NCI-H69 (cell line): Measurements from ENCODE around the gene ANAPC4.

ENCODE experiments used
- DNase-seq: peaks from one replicate; lab custom pipeline; 2025; lab: John Stamatoyannopoulos, UW

ANAPC4 gene

GRCh38 chr4:25433966-25434827 lies 57.1 kb downstream of the ANAPC4 start:
- no peak for DNase-seq

GRCh38 chr4:25437926-25438325 lies 60.9 kb downstream of the ANAPC4 start:
- DNase-seq, result peak; percentile 77

- peak; percentile 73 for DNase-seq
Measured at GRCh38 chr4:25439918-25440477, 62.9 kb downstream of the ANAPC4 start.

GRCh38 chr4:25440478-25441030 lies 63.5 kb downstream of the ANAPC4 start:
- no peak for DNase-seq

GRCh38 chr4:25441519-25442117 lies 64.6 kb downstream of the ANAPC4 start:
- peak; percentile 63 for DNase-seq

GRCh38 chr4:25442863-25443307 lies 65.8 kb downstream of the ANAPC4 start:
- no peak for DNase-seq

GRCh38 chr4:25443851-25444250 lies 66.8 kb downstream of the ANAPC4 start:
- DNase-seq, result no peak

- peak; percentile 65 for DNase-seq
Measured at GRCh38 chr4:25446611-25447010, 69.5 kb downstream of the ANAPC4 start.

- no peak for DNase-seq
Measured at GRCh38 chr4:25448379-25449109, 71.5 kb downstream of the ANAPC4 start.

GRCh38 chr4:25449270-25449669 lies 72.2 kb downstream of the ANAPC4 start:
- no peak for DNase-seq

- DNase-seq, result no peak
Measured at GRCh38 chr4:25449688-25450087, 72.6 kb downstream of the ANAPC4 start.

- DNase-seq, result peak; percentile 12
Measured at GRCh38 chr4:25450491-25450901, 73.4 kb downstream of the ANAPC4 start.

- DNase-seq, result no peak
Measured at GRCh38 chr4:25451676-25452075, 74.6 kb downstream of the ANAPC4 start.

- no peak for DNase-seq
Measured at GRCh38 chr4:25452081-25452480, 75.0 kb downstream of the ANAPC4 start.

- DNase-seq, result no peak
Measured at GRCh38 chr4:25454476-25454875, 77.4 kb downstream of the ANAPC4 start.

- no peak for DNase-seq
Measured at GRCh38 chr4:25457053-25457715, 80.1 kb downstream of the ANAPC4 start.

- DNase-seq, result no peak
Measured at GRCh38 chr4:25466966-25467697, 90.1 kb downstream of the ANAPC4 start.

GRCh38 chr4:25467843-25468242 lies 90.8 kb downstream of the ANAPC4 start:
- DNase-seq, result no peak
